NAMALWA (cell line): ENCODE data around the gene GPR37L1.

Experiments
- DNase-seq: peaks from one replicate; pipeline ENCODE4 v3.0.0-alpha.2; 2015; ENCODE audit warnings: low spot score

Gene GPR37L1, protein sequence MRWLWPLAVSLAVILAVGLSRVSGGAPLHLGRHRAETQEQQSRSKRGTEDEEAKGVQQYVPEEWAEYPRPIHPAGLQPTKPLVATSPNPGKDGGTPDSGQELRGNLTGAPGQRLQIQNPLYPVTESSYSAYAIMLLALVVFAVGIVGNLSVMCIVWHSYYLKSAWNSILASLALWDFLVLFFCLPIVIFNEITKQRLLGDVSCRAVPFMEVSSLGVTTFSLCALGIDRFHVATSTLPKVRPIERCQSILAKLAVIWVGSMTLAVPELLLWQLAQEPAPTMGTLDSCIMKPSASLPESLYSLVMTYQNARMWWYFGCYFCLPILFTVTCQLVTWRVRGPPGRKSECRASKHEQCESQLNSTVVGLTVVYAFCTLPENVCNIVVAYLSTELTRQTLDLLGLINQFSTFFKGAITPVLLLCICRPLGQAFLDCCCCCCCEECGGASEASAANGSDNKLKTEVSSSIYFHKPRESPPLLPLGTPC

DNA sequence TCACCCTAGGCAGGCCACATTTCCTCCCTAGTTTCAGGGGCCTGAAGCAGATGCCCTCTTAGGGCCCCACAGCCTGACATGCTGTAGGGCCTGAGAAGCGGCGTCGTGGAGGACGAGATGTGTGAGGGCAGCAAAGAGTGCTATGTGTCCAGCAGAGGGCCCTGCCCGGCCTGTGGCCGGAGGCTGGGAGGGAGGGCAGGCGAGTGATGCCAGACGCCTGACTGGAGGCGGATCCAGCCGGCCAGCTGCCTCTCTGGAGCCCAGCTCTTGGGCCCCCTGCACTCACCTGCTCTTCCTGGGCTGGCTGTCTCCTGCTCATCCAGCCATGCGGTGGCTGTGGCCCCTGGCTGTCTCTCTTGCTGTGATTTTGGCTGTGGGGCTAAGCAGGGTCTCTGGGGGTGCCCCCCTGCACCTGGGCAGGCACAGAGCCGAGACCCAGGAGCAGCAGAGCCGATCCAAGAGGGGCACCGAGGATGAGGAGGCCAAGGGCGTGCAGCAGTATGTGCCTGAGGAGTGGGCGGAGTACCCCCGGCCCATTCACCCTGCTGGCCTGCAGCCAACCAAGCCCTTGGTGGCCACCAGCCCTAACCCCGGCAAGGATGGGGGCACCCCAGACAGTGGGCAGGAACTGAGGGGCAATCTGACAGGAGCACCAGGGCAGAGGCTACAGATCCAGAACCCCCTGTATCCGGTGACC, at the start of gene GPR37L1:
TSS of gene GPR37L1 (plus strand) at position 279 of the 697 bp plus-strand sequence. CDS start at position 326, 47 bp downstream.
- no peak for DNase-seq

DNA sequence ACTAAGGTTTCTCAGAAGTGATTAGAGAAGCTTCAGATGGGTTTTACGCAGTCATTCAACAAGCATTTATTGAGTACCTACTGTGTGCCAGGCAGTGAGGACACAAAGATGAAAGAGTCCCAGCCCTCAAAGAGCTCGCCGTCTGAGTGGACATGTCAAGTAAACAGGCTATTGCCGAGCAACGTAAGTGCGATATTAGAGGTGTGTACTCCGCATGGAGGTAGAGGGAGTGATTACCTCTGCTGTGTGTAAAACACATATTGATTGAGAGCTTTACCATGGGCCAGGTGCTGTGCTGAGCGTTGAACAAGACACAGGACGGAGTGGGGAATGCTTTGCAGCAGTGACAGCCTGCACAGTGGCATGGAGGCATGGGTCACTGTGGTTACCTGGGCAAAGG, 49.5 kb upstream of the GPR37L1 start:
- no peak for DNase-seq

- DNase-seq, result no peak
Measured at GRCh38 chr1:202074985-202075384, 47.7 kb upstream of the GPR37L1 start.

DNA sequence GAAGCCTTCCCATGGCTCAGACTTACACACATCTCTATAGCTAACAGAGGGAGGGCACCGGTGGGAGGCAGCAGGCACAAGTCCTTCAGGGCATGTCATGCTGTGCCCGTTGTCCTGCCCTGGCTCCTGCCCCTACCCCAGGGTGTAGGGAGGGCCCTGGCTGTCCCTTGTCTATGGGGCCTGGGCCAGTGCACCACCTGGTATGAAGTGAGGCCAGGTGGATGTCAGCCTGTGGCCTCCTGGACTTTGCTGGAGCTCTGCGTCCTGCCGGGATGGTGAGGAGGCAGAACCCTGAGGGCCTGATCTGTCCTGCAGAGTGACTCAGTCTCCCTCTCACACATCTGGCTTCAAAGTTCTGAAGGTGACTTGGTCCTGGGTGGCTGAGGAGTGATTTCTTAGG, 47.3 kb upstream of the GPR37L1 start:
- DNase-seq, result no peak

- DNase-seq, result no peak
Measured at GRCh38 chr1:202076050-202076511, 46.6 kb upstream of the GPR37L1 start.

GRCh38 chr1:202078241-202078640, 44.5 kb upstream of the GPR37L1 start:
- DNase-seq, result no peak

DNA sequence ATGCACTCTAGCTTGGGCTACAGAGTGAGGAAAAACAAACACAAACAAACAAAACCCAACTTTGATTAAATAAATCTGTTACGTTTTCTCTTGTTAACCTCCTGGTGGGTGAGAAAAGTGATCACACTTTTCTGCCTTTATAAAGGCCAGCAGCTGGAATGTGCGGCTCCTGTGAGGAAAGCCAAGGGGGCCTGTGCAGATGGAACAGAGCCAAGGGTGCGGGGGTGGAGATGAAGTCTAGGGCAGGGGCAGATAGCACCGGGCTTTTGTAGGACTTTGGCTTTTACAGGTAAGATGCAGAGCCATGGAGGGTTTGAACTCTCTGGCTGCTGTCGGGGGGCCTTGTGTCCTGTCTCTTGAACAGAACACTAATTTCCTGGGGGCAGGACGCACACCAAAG, 40.7 kb upstream of the GPR37L1 start:
- no peak for DNase-seq

- DNase-seq, result no peak
Measured at GRCh38 chr1:202084791-202085681, 37.7 kb upstream of the GPR37L1 start.

DNA sequence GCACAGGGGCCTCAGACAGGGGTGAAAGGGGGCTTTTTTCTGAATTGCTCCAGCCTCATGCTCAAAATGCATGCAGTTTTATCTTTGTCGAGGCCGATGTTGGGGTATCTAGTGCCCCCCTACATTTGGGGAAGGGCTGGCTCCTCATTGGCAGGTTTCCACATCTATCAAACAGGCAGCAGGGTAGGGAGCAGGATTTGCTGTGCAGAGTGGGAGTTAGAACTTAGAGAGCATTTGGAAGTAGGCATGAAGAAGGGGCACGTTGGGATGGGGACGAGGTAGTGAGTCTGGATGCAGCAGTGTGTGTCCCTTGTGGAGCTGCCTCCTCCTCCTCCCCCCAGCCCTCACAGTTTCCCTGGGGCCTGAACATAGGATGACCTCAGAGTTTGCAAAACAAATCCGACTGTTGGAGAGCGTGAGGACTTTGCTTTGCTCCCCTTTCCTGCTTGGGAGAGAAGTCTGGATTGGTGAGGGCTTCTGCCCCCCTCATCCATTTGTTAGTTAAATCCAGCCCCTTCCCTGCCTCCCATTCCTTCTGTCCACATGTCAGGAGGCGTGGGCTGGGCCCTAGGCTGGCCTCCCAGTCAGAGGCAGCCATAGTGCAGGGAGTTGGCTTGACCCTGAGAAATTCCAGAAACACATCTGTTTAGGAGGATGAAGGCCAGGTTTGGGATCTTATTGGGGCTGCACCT, 36.9 kb upstream of the GPR37L1 start:
- no peak for DNase-seq

DNA sequence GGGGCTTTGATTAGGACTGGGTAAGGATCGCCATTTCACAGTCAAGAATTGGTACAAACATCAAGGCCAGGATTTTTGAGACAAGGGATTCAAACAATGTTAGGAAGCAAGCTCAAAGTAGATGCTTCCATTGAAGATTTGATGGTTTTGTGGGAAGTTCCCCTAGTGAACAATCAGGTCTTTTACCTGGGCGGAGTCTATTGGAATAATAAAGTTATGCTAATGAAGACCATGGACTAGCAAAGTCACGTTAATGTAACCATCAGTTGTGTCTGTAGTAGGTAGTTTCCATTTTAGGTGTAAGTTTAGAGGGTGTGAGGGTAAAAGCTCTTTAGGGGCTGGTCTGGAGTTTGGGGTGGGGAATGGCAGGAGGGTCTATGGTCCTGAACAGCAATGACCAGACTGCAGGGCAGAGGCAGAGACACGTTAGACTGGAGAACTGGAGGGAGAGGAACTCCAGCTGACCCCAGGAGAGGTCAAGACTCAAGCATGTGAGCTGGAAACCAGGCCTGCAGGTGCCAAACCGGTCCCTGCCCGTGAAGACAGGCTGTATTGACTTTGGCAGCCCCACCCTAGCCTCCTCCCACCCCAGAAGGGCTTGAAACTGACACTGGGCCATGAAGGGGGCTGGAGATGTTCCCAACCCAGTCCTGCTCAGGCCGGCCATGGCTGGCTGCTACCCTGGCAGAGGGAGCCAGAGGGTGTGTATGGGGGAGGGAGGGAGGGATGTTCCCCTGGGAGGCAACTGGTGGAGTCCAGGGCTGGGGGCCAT, 36.0 kb upstream of the GPR37L1 start:
- no peak for DNase-seq

GRCh38 chr1:202088206-202088605, 34.5 kb upstream of the GPR37L1 start:
- no peak for DNase-seq

DNA sequence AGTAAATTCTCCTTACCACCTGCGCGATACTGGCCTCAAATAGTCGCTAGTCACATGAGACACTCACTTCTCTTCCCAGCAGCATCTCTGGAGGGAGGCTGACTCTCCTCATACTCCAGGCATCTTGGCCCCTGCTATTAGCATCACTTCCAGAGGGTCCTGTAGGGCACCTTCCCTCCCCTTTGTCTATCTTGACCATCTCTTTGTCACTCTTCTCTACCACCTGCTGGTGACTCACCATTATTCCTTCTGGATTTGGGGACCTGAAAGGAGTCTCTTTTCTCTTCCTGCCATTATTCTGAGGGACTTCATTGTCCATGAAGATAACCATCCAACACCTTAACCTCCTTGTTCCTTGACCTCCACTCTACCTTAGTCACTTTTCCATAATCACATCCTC, 31.7 kb upstream of the GPR37L1 start:
- no peak for DNase-seq

- DNase-seq, result no peak
Measured at GRCh38 chr1:202093858-202094257, 28.9 kb upstream of the GPR37L1 start.

GRCh38 chr1:202101184-202101583, 21.5 kb upstream of the GPR37L1 start:
- no peak for DNase-seq

GRCh38 chr1:202104073-202104472, 18.6 kb upstream of the GPR37L1 start:
- DNase-seq, result no peak

- DNase-seq, result no peak
Measured at GRCh38 chr1:202105571-202106339, 17.0 kb upstream of the GPR37L1 start.

GRCh38 chr1:202106340-202107254, 16.1 kb upstream of the GPR37L1 start:
- no peak for DNase-seq

DNA sequence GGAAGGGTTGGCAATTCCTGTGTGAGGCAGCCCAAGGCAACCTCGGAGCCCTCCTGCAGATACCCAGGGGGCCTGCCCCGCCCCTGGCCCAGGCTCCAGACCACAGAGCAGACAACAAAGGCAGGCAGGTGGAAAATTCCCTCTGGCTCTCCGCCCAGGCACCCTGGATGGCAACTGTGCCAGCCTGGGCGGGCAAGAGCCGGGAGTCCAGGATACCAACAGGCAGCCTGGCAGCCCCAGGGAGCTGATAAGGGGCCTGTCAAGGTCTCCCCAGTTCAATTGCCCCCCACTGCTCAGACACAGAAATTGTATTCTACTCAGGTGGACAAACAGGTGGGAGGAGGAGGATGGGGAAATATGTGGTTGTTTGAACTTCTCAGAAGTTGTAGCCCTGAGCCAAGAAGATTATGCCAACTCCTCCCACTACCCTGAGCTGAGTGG, 15.4 kb upstream of the GPR37L1 start:
- DNase-seq, result no peak
